ENCODE results near the gene PRSS36.

- TF ChIP-seq CTCF (IDR thresholded peaks at IDR 0.05; ENCODE audit: borderline replicate concordance, extremely low read depth, low read length, poor library complexity, severe bottlenecking) (no peak), EZH2 (IDR thresholded peaks at IDR 0.05; ENCODE audit: borderline replicate concordance, low read depth, low read length, severe bottlenecking) (no peak)
Observed at GRCh38 chr16:31194898-31195297, 45.0 kb upstream of the PRSS36 start.

Measured in DND-41 (cell line).